ENCODE data around the gene KPNA2.
"Not testable (repeated sequence)": the region's sequence is repeated elsewhere in the genome, so short reads cannot be mapped to it uniquely, and the experiment has no call there.

Gene KPNA2

DNA sequence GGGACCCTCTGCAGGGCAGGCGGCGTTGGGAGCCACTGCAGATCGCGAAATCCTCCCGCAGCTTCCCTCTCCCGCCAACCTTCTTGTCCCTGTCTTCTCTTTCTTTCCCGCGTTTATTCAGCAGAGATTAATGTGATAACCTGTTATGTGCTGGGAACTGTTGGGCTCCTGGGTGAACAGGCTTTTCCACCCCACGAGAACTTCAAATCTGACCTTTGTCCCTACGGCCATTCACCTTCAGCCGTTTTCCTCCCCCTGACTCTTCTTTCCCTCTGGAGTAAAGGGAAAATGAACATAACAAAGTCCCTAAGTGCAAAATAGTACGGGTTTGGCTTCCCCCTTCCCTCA lies 15.2 kb upstream of the KPNA2 start:
- H3K9me2 ChIP-seq (replicated peaks; ENCODE audit: low read depth, low read length) = no peaks in the 10 kb centered on the region
- H3K27me3 ChIP-seq (ENCODE audit: insufficient read depth, low read length, poor library complexity, severe bottlenecking) = no peaks in the 10 kb centered on the region
- TF ChIP-seq, protein P1, sequence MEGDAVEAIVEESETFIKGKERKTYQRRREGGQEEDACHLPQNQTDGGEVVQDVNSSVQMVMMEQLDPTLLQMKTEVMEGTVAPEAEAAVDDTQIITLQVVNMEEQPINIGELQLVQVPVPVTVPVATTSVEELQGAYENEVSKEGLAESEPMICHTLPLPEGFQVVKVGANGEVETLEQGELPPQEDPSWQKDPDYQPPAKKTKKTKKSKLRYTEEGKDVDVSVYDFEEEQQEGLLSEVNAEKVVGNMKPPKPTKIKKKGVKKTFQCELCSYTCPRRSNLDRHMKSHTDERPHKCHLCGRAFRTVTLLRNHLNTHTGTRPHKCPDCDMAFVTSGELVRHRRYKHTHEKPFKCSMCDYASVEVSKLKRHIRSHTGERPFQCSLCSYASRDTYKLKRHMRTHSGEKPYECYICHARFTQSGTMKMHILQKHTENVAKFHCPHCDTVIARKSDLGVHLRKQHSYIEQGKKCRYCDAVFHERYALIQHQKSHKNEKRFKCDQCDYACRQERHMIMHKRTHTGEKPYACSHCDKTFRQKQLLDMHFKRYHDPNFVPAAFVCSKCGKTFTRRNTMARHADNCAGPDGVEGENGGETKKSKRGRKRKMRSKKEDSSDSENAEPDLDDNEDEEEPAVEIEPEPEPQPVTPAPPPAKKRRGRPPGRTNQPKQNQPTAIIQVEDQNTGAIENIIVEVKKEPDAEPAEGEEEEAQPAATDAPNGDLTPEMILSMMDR (conservative IDR thresholded peaks at IDR 0.05; ENCODE audit: low read length) = no peak
- TF ChIP-seq EZH2phosphoT487 (IDR thresholded peaks at IDR 0.05; ENCODE audit: borderline replicate concordance) = no peak
- peak overlapping the region; percentile 96 for H3K9ac ChIP-seq (ENCODE audit: low read depth, low read length, poor library complexity, severe bottlenecking)
- H3F3A ChIP-seq (ENCODE audit: low read depth) = no peaks in the 10 kb centered on the region
- H2AFZ ChIP-seq (ENCODE audit: low read length) = peak overlapping the region; percentile 95
- H3K4me3 ChIP-seq (ENCODE audit: low read length, poor library complexity, severe bottlenecking) = peak overlapping the region; percentile 96
- H3K4me1 ChIP-seq (ENCODE audit: insufficient read depth, low read length, poor library complexity, severe bottlenecking) = peaks cover 13% of the 10 kb centered on the region
- H4K20me1 ChIP-seq (ENCODE audit: insufficient read depth, low read length, poor library complexity, severe bottlenecking) = no peaks in the 10 kb centered on the region
- H3K9me3 ChIP-seq (ENCODE audit: insufficient read depth, low read depth, low read length) = no peaks in the 10 kb centered on the region
- H3K4me2 ChIP-seq (ENCODE audit: low read depth, low read length, poor library complexity, severe bottlenecking) = peak overlapping the region; percentile 95
- H3K79me2 ChIP-seq (ENCODE audit: insufficient read depth, low read length) = no peaks in the 10 kb centered on the region
- H3K36me3 ChIP-seq (ENCODE audit: insufficient read depth, low read length) = no peaks in the 10 kb centered on the region

DNA sequence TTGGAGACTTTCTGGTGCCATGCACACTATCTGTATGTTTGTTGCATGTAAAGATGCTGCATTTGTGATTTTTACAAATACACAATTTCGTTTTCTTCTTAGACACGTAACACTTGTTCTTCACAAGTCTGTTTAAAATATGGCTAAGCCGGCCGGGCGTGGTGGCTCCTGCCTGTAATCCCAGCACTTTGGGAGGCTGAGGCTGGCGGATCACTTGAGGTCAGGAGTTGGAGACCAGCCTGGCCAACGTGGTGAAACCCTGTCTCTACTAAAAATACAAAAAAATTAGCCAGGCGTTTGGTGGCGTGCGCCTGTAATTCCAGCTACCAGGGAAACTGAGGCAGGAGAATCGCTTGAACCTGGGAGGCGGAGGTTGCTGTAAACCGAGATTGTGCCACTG lies 14.7 kb upstream of the KPNA2 start:
- peak overlapping the region; percentile 95 for H2AFZ ChIP-seq (ENCODE audit: low read length)
- H3K27me3 ChIP-seq (ENCODE audit: insufficient read depth, low read length, poor library complexity, severe bottlenecking); H3K9me3 ChIP-seq (ENCODE audit: insufficient read depth, low read depth, low read length); H3K36me3 ChIP-seq (ENCODE audit: insufficient read depth, low read length); H3K9me2 ChIP-seq (replicated peaks; ENCODE audit: low read depth, low read length); H3F3A ChIP-seq (ENCODE audit: low read depth); H4K20me1 ChIP-seq (ENCODE audit: insufficient read depth, low read length, poor library complexity, severe bottlenecking); H3K79me2 ChIP-seq (ENCODE audit: insufficient read depth, low read length): not testable (repeated sequence)
- peak overlapping the region; percentile 96 for H3K4me3 ChIP-seq (ENCODE audit: low read length, poor library complexity, severe bottlenecking)
- peaks cover 13% of the 10 kb centered on the region for H3K4me1 ChIP-seq (ENCODE audit: insufficient read depth, low read length, poor library complexity, severe bottlenecking)
- peak overlapping the region; percentile 95 for H3K4me2 ChIP-seq (ENCODE audit: low read depth, low read length, poor library complexity, severe bottlenecking)
- H3K9ac ChIP-seq (ENCODE audit: low read depth, low read length, poor library complexity, severe bottlenecking) = peak overlapping the region; percentile 96

DNA sequence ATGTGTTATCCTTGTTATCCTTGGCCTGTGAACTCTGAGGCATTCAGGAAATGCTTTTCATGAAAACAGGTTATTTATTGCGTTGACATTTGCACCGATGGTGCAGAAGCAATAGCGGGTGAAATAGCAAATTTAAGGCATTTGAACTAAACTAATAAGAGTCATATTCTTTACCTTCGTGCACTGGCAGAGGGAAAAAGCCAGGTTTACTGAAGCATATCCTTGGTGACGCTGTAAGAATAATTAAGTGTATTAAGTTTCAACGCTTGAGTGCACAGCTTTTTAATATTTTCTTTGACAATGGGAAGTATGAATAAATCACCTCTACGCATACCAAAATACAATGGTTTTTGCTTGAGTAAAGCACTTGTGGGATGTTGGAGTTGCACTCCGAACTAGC lies 13.6 kb upstream of the KPNA2 start:
- no peaks in the 10 kb centered on the region for H3K27me3 ChIP-seq (ENCODE audit: insufficient read depth, low read length, poor library complexity, severe bottlenecking)
- no peaks in the 10 kb centered on the region for H4K20me1 ChIP-seq (ENCODE audit: insufficient read depth, low read length, poor library complexity, severe bottlenecking)
- TF ChIP-seq, protein P1 (conservative IDR thresholded peaks at IDR 0.05; ENCODE audit: low read length) = no peak
- TF ChIP-seq EZH2phosphoT487 (IDR thresholded peaks at IDR 0.05; ENCODE audit: borderline replicate concordance) = no peak
- H3K79me2 ChIP-seq (ENCODE audit: insufficient read depth, low read length) = no peaks in the 10 kb centered on the region
- H3K9ac ChIP-seq (ENCODE audit: low read depth, low read length, poor library complexity, severe bottlenecking) = no peak overlapping the region
- H3K9me3 ChIP-seq (ENCODE audit: insufficient read depth, low read depth, low read length) = no peaks in the 10 kb centered on the region
- H3K36me3 ChIP-seq (ENCODE audit: insufficient read depth, low read length) = no peaks in the 10 kb centered on the region
- no peak overlapping the region for H3K4me3 ChIP-seq (ENCODE audit: low read length, poor library complexity, severe bottlenecking)
- no peak overlapping the region for H3K4me2 ChIP-seq (ENCODE audit: low read depth, low read length, poor library complexity, severe bottlenecking)
- H3K9me2 ChIP-seq (replicated peaks; ENCODE audit: low read depth, low read length) = no peaks in the 10 kb centered on the region
- peaks cover 13% of the 10 kb centered on the region for H3K4me1 ChIP-seq (ENCODE audit: insufficient read depth, low read length, poor library complexity, severe bottlenecking)
- H2AFZ ChIP-seq (ENCODE audit: low read length) = no peak overlapping the region
- no peaks in the 10 kb centered on the region for H3F3A ChIP-seq (ENCODE audit: low read depth)

DNA sequence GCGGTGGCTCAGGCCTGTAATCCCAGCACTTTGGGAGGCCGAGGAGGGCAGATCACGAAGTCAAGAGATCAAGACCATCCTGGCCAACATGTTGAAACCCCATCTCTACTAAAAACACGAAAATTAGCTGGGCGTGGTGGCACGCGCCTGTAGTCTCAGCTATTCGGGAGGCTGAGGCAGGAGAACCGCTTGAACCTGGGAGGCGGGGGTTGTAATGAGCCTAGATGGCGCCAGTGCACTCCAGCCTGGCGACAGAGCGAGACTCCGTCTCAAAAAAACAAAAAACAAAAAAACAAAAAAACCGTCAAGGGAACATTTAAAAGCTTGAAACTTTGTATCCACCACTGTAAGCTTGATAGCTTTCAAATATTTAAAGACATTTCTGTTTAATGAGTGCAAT lies 13.0 kb upstream of the KPNA2 start:
- TF ChIP-seq, protein P1 (conservative IDR thresholded peaks at IDR 0.05; ENCODE audit: low read length) = peak; percentile 27
- not testable (repeated sequence) for H3K27me3 ChIP-seq (ENCODE audit: insufficient read depth, low read length, poor library complexity, severe bottlenecking); H4K20me1 ChIP-seq (ENCODE audit: insufficient read depth, low read length, poor library complexity, severe bottlenecking); H3K79me2 ChIP-seq (ENCODE audit: insufficient read depth, low read length); H3K36me3 ChIP-seq (ENCODE audit: insufficient read depth, low read length); H3K9me2 ChIP-seq (replicated peaks; ENCODE audit: low read depth, low read length); H3K9me3 ChIP-seq (ENCODE audit: insufficient read depth, low read depth, low read length); H3K4me3 ChIP-seq (ENCODE audit: low read length, poor library complexity, severe bottlenecking); H2AFZ ChIP-seq (ENCODE audit: low read length); H3F3A ChIP-seq (ENCODE audit: low read depth); H3K4me2 ChIP-seq (ENCODE audit: low read depth, low read length, poor library complexity, severe bottlenecking); H3K9ac ChIP-seq (ENCODE audit: low read depth, low read length, poor library complexity, severe bottlenecking)
- H3K4me1 ChIP-seq (ENCODE audit: insufficient read depth, low read length, poor library complexity, severe bottlenecking) = peaks cover 13% of the 10 kb centered on the region

Measured in Loucy (cell line).